ENCODE data around the gene OLA1.

Gene OLA1

DNA sequence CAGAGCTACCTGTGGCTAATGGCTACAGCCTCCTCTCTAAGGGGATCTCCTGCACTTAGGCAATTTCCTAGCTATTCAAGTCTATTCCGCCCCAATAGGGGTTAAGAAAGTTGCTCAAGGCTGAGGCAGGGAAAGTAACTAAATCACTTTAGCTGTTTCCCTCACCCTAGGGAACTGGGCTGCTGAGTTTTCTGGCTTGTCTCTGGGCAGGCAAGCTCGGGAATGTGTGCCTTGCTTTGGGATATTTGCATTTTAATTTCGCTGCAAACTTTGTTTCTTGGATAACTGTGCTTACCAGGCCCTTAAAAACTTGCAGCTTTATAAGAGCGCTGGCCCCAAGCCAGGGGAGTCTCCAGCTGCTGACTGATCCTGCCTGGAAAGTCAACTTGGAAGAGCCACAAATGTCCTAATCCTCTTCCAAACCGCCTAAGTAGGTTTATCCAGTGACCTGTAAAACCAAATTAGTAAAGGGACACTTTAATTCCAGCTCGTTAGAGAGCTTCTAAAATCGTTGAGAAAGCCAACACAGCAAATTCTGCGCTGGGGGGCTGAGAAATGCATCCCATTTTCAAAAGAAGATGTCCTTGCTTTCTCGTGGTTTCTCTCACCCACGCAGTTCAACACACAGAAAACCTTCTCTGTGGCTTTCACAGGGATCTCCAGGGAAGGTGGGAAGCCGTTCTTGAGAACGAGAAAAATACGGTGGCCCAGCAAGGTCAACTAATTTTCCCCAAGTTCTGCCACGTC lies 223.6 kb downstream of the OLA1 start:
- no peaks in the 10 kb centered on the region for H3K36me3 Mint-ChIP-seq (ENCODE audit: low read depth)
- peaks cover 5% of the 10 kb centered on the region for H3K9me3 Mint-ChIP-seq
- peak overlapping the region; percentile 84 for H3K27ac Mint-ChIP-seq
- no peaks in the 10 kb centered on the region for H3K27me3 Mint-ChIP-seq
- DNase-seq = no peak
- H3K4me1 Mint-ChIP-seq = peaks cover 6% of the 10 kb centered on the region
- H3K4me3 Mint-ChIP-seq = no peak overlapping the region
- ATAC-seq = no peak

DNA sequence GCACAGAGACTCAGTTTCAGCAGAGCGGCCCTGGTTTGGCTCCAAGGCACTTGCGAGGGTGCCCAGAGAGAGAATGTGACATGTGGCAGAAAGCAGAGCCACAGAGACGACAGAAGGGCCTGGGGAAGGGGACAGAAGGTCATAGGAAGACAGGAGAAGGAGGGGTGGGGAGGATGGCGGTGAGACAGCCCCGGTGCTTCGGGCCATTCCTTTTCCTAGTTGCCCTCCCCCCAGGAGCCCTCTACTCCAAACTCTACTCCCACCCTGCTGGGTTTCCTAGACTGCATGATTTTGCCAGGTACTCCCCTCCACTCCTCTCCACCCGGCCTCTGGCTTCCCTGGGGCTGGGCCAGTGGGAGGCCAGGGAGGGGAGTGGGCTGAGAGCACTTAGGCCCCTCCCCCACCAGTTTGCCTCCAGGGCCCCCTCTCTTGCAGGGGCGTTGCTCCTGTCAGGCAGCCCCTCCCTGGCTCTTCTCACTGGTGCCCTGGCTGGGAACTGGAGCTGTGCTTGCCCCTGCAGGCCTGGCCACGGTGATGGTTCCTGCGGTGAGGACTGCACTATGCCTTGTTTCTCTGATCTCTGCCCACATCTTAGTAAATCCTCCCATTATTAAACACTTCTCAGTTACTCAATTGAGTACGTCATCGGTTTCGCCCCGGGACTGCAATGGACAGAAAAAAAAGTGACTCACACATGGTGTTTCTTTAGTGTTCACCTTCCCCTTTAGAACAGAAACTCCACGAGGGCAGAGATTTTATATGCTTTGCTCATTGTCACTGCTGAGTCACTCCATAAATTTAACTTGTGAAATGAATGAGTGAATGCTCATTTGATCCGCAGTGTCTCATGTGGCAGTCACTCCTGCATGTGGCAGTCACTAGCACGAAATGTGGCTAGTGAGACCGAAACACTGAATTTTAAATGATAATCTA lies 224.5 kb downstream of the OLA1 start:
- Mint-ChIP-seq H3K9me3 (peaks cover 5% of the 10 kb centered on the region), H3K36me3 (ENCODE audit: low read depth) (no peaks in the 10 kb centered on the region), H3K27me3 (no peaks in the 10 kb centered on the region), H3K4me3 (no peak overlapping the region), H3K27ac (peak overlapping the region; percentile 84), H3K4me1 (peaks cover 6% of the 10 kb centered on the region)
- ATAC-seq = peak; percentile 81
- DNase-seq = peak; percentile 39

Measured in activated naive CD8-positive, alpha-beta T cell treated with anti-CD3 and anti-CD28 coated beads, Interleukin-2, amount 50 U/mL, for 24 hours (primary cell).